ENCODE data around the gene PDE3A.

The PDE3A gene

DNA sequence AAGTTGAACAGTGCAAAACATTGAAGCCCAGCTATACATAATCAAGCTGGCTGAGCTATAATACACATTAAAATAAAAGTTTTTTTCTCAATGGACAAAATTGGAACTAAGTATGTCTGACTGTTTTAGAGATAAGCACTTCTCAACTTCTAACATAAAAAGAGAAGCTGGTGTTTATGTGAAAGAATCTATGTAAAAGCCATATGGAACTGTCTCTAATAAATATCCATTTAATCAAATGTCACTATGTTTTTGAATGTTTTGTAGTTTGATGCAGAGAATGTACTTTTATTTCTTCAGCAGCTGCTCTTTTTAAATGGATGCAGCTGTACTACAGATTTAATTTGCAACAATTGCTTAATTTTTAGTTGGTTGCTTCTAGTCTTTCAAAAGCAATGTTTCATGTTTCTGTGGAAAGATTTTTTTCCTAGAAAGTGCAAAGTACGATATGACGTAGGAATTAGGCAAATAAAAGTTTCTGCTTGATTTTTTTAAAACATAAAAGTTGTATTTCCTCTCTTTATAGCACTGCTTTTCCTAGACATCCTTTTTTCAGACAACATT lies 114.2 kb downstream of the PDE3A start:
- Mint-ChIP-seq H3K4me1 (peaks cover 3% of the 10 kb centered on the region), H3K9me3 (no peaks in the 10 kb centered on the region), H3K27me3 (ENCODE audit: low read depth, poor library complexity) (no peaks in the 10 kb centered on the region), H3K4me3 (no peak overlapping the region), H3K36me3 (ENCODE audit: low read depth) (no peaks in the 10 kb centered on the region), H3K27ac (no peak overlapping the region)
- TF ChIP-seq, protein P1, sequence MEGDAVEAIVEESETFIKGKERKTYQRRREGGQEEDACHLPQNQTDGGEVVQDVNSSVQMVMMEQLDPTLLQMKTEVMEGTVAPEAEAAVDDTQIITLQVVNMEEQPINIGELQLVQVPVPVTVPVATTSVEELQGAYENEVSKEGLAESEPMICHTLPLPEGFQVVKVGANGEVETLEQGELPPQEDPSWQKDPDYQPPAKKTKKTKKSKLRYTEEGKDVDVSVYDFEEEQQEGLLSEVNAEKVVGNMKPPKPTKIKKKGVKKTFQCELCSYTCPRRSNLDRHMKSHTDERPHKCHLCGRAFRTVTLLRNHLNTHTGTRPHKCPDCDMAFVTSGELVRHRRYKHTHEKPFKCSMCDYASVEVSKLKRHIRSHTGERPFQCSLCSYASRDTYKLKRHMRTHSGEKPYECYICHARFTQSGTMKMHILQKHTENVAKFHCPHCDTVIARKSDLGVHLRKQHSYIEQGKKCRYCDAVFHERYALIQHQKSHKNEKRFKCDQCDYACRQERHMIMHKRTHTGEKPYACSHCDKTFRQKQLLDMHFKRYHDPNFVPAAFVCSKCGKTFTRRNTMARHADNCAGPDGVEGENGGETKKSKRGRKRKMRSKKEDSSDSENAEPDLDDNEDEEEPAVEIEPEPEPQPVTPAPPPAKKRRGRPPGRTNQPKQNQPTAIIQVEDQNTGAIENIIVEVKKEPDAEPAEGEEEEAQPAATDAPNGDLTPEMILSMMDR (IDR thresholded peaks at IDR 0.05): no peak
- DNase-seq: no peak

DNA sequence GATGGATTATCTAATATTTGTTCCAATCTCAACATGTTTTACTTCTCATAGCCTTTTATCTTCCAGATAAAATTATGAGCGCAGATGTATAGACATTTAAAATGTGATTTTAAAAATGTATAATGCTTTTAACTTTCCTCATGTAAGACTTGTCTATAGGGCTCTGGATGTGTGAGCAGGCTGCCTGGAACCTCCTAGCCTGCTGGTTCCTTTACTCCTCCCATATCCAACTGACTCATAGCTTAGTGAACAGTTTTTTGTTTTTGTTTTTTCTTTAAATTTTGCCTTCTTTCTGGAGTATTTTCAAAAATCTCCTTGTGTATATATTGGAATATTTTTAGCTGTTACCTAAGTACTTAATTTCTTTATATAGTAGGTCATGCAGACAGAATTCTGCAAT lies 115.4 kb downstream of the PDE3A start:
- no peak for DNase-seq
- TF ChIP-seq, protein P1 (IDR thresholded peaks at IDR 0.05): no peak
- Mint-ChIP-seq H3K4me3 (no peak overlapping the region), H3K9me3 (no peaks in the 10 kb centered on the region), H3K4me1 (no peaks in the 10 kb centered on the region), H3K36me3 (ENCODE audit: low read depth) (no peaks in the 10 kb centered on the region), H3K27me3 (ENCODE audit: low read depth, poor library complexity) (no peaks in the 10 kb centered on the region), H3K27ac (no peak overlapping the region)

DNA sequence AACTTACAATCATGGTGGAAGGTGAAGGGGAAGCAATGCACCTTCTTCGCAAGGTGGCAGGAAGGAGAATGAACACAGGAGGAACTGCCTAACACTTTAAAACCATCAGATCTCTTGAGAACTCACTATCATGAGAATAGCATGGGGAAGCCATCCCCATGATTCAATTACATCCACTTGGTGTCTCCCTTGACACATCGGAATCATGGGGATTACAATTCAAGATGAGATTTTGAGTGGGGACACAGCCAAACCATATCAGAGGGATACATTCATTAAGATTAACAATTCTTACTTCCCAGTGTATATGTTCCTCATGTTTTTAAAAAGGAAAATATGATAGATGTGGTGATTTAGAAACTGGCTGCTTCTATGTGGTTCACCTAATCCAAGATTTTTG lies 117.9 kb downstream of the PDE3A start:
- TF ChIP-seq, protein P1 (IDR thresholded peaks at IDR 0.05): no peak
- H3K4me1 Mint-ChIP-seq: no peaks in the 10 kb centered on the region
- no peaks in the 10 kb centered on the region for H3K27me3 Mint-ChIP-seq (ENCODE audit: low read depth, poor library complexity)
- H3K36me3 Mint-ChIP-seq (ENCODE audit: low read depth): no peaks in the 10 kb centered on the region
- DNase-seq: no peak
- no peak overlapping the region for H3K4me3 Mint-ChIP-seq
- no peaks in the 10 kb centered on the region for H3K9me3 Mint-ChIP-seq
- no peak overlapping the region for H3K27ac Mint-ChIP-seq

DNA sequence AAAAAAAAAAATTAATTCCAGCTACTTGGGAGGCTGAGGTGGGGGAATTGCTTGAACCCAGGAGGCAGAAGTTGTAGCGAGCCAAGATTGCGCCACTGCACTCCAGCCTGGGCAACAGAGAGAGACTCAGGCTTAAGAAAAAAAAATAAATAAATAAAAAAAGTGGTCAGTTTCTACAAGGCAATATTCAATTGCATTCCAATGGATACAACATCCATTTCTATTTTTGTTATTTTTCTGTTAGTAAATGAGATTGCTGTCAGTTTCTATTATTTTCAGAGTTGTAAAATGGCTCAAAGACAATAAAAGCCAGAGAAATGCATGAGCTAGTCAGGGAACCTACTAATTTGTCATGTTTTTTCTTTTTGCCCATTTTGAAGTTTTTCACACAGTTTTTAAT lies 119.2 kb downstream of the PDE3A start:
- TF ChIP-seq, protein P1 (IDR thresholded peaks at IDR 0.05): no peak
- DNase-seq: no peak
- no peaks in the 10 kb centered on the region for H3K27me3 Mint-ChIP-seq (ENCODE audit: low read depth, poor library complexity)
- H3K36me3 Mint-ChIP-seq (ENCODE audit: low read depth): no peaks in the 10 kb centered on the region
- H3K27ac Mint-ChIP-seq: no peak overlapping the region
- no peaks in the 10 kb centered on the region for H3K9me3 Mint-ChIP-seq
- H3K4me1 Mint-ChIP-seq: no peaks in the 10 kb centered on the region
- H3K4me3 Mint-ChIP-seq: no peak overlapping the region

DNA sequence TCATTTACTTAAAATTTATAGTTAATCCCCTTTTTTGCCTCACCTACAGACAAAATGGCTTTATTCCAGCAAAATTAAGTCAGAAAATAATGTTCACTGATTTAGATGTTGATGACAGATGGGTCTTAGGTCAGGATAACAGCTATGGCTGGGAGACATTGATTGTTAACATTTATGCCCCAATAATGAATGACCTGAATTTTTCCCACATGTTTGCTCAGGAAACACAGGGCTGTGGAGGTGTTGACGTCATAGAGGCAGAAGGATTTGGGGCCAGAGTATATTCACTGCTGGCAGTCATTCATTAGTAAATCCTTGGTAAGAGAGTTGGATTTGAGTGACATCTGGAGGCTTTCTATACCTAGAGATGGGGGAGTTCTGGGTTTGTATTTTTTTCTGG lies 121.3 kb downstream of the PDE3A start:
- TF ChIP-seq, protein P1 (IDR thresholded peaks at IDR 0.05): no peak
- no peaks in the 10 kb centered on the region for H3K27me3 Mint-ChIP-seq (ENCODE audit: low read depth, poor library complexity)
- H3K9me3 Mint-ChIP-seq: no peaks in the 10 kb centered on the region
- no peaks in the 10 kb centered on the region for H3K36me3 Mint-ChIP-seq (ENCODE audit: low read depth)
- H3K27ac Mint-ChIP-seq: no peak overlapping the region
- no peak overlapping the region for H3K4me3 Mint-ChIP-seq
- DNase-seq: no peak
- no peaks in the 10 kb centered on the region for H3K4me1 Mint-ChIP-seq

DNA sequence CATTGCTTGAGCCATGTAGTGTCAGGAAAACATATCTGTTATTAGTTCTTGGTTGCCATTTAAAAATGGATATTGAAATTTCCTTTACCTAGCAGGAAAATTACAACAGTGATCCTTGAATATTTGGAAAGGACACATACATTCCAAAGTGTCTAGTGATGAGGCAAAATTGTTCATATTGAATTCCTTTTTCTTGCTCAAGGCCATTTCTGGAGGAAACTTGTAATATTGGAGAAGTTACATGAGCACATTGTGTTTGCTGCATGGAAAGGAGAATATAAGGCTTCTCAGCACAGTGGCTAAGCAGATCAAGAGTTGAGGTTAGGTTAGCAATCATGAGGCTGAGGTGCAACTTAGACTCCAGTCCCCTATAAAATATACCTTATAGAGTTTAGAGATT lies 121.9 kb downstream of the PDE3A start:
- TF ChIP-seq, protein P1 (IDR thresholded peaks at IDR 0.05): no peak
- no peaks in the 10 kb centered on the region for H3K36me3 Mint-ChIP-seq (ENCODE audit: low read depth)
- H3K27ac Mint-ChIP-seq: no peak overlapping the region
- no peaks in the 10 kb centered on the region for H3K27me3 Mint-ChIP-seq (ENCODE audit: low read depth, poor library complexity)
- no peak for DNase-seq
- no peak overlapping the region for H3K4me3 Mint-ChIP-seq
- H3K9me3 Mint-ChIP-seq: no peaks in the 10 kb centered on the region
- no peaks in the 10 kb centered on the region for H3K4me1 Mint-ChIP-seq
